ENCODE data around the gene TBXAS1.

Gene TBXAS1

DNA sequence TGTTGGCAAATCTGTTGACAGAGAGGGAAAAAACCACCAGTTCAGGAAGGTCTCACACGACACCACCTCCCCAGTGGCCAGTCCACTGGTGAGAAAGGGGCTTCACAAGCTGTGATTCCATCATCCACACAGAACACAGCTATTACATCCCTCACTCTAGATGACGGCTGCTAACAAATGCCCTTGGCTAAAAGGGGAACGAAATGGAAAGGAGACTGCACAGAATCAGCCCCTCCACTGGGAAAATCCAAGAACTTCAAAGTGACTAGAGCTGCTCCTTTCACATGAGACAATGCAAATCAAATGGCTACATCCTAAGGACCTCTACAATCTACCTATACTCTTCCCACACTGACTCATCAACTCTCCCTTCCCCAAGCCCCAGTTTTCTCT lies 228.1 kb downstream of the TBXAS1 start:
- no peak for TF ChIP-seq CTCF (IDR thresholded peaks at IDR 0.05; ENCODE audit: low read depth, low read length)
- in situ Hi-C loops (cut with HindIII; ENCODE audit: low sequenced_read_pairs), result no loop called here
- no peak for DNase-seq (ENCODE audit: low read depth, low spot score)
- H3K4me3 ChIP-seq (ENCODE audit: low read depth, low read length), result no peak overlapping the region

DNA sequence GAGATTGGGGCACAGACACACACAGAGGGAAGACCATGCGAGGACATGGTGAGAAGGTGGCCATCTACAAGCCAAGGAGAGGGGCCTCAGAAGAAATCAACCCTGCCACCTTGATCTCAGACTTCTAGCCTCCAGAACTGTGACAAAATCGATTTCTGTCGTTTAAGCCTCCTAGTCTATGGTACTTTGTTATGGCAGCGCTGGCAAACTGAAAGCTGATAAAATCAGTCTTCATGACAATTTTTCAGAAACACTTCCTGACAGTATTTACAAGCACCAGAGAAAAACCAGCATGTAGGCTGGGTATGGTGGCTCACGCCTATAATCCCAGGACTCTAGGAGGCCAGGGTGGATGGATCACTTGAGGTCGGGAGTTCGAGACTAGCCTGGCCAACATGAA lies 229.5 kb downstream of the TBXAS1 start:
- no peak for TF ChIP-seq CTCF (IDR thresholded peaks at IDR 0.05; ENCODE audit: low read depth, low read length)
- no peak overlapping the region for H3K4me3 ChIP-seq (ENCODE audit: low read depth, low read length)
- DNase-seq (ENCODE audit: low read depth, low spot score), result no peak
- in situ Hi-C loops (cut with HindIII; ENCODE audit: low sequenced_read_pairs), result no loop called here

DNA sequence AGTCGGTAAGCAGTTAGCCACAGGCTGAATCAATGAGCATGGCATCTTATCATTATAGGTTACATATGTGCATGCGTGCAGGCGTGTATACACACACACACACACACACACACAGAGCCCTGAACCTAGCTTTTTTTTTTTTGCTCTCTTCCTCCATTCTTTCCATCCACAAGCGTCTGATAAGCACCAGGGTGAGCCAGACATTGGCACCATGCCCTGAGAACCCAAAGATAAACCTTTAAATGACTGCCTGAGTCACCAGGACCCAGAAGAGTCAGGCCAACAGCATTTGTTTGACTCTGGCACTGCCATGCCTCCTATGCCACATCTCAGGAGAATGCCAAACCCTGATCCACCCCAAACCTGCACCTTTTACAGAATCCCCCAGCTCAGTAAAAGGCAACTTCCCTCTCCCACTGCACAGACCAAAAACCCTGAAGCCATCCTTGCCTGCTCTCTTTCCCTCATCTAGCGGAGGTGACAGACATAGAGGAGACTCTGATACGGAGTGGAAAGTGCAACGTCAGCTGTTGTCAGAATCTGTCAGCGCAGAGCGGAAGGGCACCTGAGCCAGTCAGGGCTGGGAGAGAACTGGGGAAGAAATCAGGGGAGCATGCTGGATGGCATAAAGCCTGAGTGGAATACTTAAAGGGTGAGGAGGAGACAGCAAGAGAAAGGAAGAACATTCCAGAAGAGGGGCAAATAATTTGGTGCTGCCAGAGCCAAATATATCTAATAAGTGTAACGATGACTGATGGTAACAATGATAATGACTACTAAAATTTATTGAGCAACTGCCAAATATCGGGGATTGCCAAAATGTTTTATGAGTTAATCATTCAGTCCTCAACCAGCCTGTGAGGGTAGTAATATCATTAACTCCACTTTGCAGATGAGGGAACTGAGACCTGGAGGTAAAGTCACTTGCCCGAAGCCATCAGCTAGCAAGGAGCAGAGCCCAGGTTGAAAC lies 230.5 kb downstream of the TBXAS1 start:
- peak; percentile 87 for DNase-seq (ENCODE audit: low read depth, low spot score)
- TF ChIP-seq CTCF (IDR thresholded peaks at IDR 0.05; ENCODE audit: low read depth, low read length), result no peak
- in situ Hi-C loops (cut with HindIII; ENCODE audit: low sequenced_read_pairs), result no loop called here
- H3K4me3 ChIP-seq (ENCODE audit: low read depth, low read length), result no peak overlapping the region

GRCh38 chr7:140060243-140060630 lies 231.2 kb downstream of the TBXAS1 start:
- no peak overlapping the region for H3K4me3 ChIP-seq (ENCODE audit: low read depth, low read length)
- TF ChIP-seq CTCF (IDR thresholded peaks at IDR 0.05; ENCODE audit: low read depth, low read length), result no peak
- in situ Hi-C loops (cut with HindIII; ENCODE audit: low sequenced_read_pairs), result no loop called here
- no peak for DNase-seq (ENCODE audit: low read depth, low spot score)

DNA sequence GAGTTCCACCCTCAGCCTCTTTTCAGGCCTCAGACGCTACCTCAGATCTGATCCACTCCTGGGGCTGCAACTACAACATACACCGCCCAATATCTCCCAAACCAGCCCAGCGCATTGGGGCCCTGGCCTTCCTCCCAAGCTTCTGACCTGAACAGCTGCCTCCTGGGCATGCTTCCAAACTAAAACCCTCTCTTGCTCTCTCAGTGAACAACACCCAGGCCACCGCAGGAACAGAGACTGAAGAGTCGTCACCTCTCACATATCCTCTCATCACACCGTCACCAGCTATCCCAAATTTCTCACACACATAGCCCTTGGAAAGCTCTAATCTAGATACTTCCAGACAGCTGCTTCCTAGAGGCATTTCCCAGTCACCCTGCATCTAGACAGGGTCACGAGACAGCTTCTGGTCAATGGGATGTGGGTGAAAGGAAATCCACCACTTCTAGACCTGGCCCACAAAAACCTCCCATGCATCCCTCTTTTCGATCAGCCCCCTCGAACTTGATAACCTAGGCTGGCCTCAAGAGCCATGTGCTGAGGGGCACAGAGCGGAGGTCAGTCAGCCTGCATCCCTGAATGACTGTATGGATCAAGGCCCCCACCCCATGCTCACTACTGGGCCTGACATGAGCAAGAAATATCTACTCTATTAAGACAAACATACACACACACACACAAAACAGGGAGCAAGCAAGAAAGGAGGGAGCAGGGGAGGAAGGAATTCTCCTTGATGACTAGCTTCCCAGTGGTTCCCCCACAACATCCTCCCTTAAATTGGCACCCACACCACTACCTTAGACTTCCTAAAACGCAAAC lies 231.9 kb downstream of the TBXAS1 start:
- no peak for TF ChIP-seq CTCF (IDR thresholded peaks at IDR 0.05; ENCODE audit: low read depth, low read length)

GRCh38 chr7:140061607-140061930 lies 232.5 kb downstream of the TBXAS1 start:
- peak overlapping the region; percentile 59 for H3K4me3 ChIP-seq (ENCODE audit: low read depth, low read length)
- no peak for TF ChIP-seq CTCF (IDR thresholded peaks at IDR 0.05; ENCODE audit: low read depth, low read length)
- no peak for DNase-seq (ENCODE audit: low read depth, low spot score)
- in situ Hi-C loops (cut with HindIII; ENCODE audit: low sequenced_read_pairs), result no loop called here

More for the DNA sequence above, 231.9 kb downstream of the TBXAS1 start:
- in situ Hi-C loops (cut with HindIII; ENCODE audit: low sequenced_read_pairs), result no loop called here
- no peak overlapping the region for H3K4me3 ChIP-seq (ENCODE audit: low read depth, low read length)
- DNase-seq (ENCODE audit: low read depth, low spot score), result peak; percentile 32

Measured in astrocyte of the spinal cord (primary cell).